Parathyroid adenoma (tissue), 2 donors: Measurements from ENCODE around the gene MYADML2.

Experiments
- H2AFZ ChIP-seq: fragments of 300-600 bp; sonication (generic); one replicate; pipeline ENCODE4 v1.7.0; 2017; ENCODE audit warnings: antibody characterized with exemption, mild to moderate bottlenecking
- H3K27ac ChIP-seq: fragments of 300-600 bp; sonication (generic); one replicate; pipeline ENCODE4 v1.7.0; 2017
- H3K27me3 ChIP-seq: fragments of 300-600 bp; sonication (generic); one replicate; pipeline ENCODE4 v1.7.0; 2017; ENCODE audit warnings: low read length; ENCODE audit not compliant: control insufficient read depth, insufficient read depth
- H3K36me3 ChIP-seq: fragments of 300-600 bp; sonication (generic); one replicate; pipeline ENCODE4 v1.7.0; 2017; ENCODE audit warnings: low read length; ENCODE audit not compliant: control insufficient read depth, insufficient read depth
- H3K4me1 ChIP-seq: fragments of 300-600 bp; sonication (generic); one replicate; pipeline ENCODE4 v1.7.0; 2017; ENCODE audit warnings: control low read depth
- H3K4me2 ChIP-seq: fragments of 300-600 bp; sonication (generic); one replicate; pipeline ENCODE4 v1.7.0; 2017; ENCODE audit warnings: low read length
- H3K4me3 ChIP-seq: fragments of 300-600 bp; sonication (generic); one replicate; pipeline ENCODE4 v1.7.0; 2017; ENCODE audit warnings: low read depth, low read length
- H3K79me2 ChIP-seq: fragments of 300-600 bp; sonication (generic); one replicate; pipeline ENCODE4 v1.7.0; 2017; ENCODE audit warnings: control low read depth
- H3K9ac ChIP-seq: fragments of 300-600 bp; sonication (generic); one replicate; pipeline ENCODE4 v1.7.0; 2017; ENCODE audit warnings: mild to moderate bottlenecking
- H3K9me3 ChIP-seq: fragments of 300-600 bp; sonication (generic); one replicate; pipeline ENCODE4 v1.7.0; 2017; ENCODE audit warnings: low read length; ENCODE audit not compliant: control insufficient read depth
- CTCF ChIP-seq: fragments of 300-600 bp; sonication (generic); IDR thresholded peaks from one replicate; pipeline ENCODE4 v1.7.0; 2017; ENCODE audit warnings: antibody characterized with exemption, mild to moderate bottlenecking
- donor health status: primary hyperparathyroidism.

Gene MYADML2

GRCh38 chr17:81968396-81968745, 21.3 kb upstream of the MYADML2 start:
- H3K9ac ChIP-seq = no peak overlapping the region
- peak overlapping the region; percentile 13 for H3K4me3 ChIP-seq
- no peak overlapping the region for H3K27ac ChIP-seq

GRCh38 chr17:81967533-81968395, 20.7 kb upstream of the MYADML2 start:
- Histone ChIP-seq H3K36me3 (no peaks in the 10 kb centered on the region), H3K27me3 (no peaks in the 10 kb centered on the region), H3K79me2 (no peaks in the 10 kb centered on the region), H2AFZ (peak overlapping the region; percentile 43), H3K9me3 (no peaks in the 10 kb centered on the region), H3K9ac (no peak overlapping the region), H3K27ac (no peak overlapping the region), H3K4me2 (peak overlapping the region; percentile 51), H3K4me1 (peaks cover 11% of the 10 kb centered on the region), H3K4me3 (peak overlapping the region; percentile 19)
- no peak for TF ChIP-seq CTCF

More at GRCh38 chr17:81968396-81968745, 21.3 kb upstream of the MYADML2 start:
- no peak for TF ChIP-seq CTCF
- Histone ChIP-seq H3K79me2 (no peaks in the 10 kb centered on the region), H3K36me3 (no peaks in the 10 kb centered on the region), H2AFZ (no peak overlapping the region), H3K9me3 (no peaks in the 10 kb centered on the region), H3K27me3 (no peaks in the 10 kb centered on the region), H3K4me2 (peak overlapping the region; percentile 51), H3K4me1 (peaks cover 11% of the 10 kb centered on the region)

GRCh38 chr17:81967244-81967532, 20.2 kb upstream of the MYADML2 start:
- Histone ChIP-seq H2AFZ (no peak overlapping the region), H3K79me2 (no peaks in the 10 kb centered on the region), H3K4me2 (no peak overlapping the region), H3K27ac (no peak overlapping the region), H3K9ac (no peak overlapping the region), H3K9me3 (no peaks in the 10 kb centered on the region), H3K4me1 (peaks cover 11% of the 10 kb centered on the region), H3K4me3 (peak overlapping the region; percentile 19), H3K27me3 (no peaks in the 10 kb centered on the region), H3K36me3 (no peaks in the 10 kb centered on the region)
- TF ChIP-seq CTCF = no peak

DNA sequence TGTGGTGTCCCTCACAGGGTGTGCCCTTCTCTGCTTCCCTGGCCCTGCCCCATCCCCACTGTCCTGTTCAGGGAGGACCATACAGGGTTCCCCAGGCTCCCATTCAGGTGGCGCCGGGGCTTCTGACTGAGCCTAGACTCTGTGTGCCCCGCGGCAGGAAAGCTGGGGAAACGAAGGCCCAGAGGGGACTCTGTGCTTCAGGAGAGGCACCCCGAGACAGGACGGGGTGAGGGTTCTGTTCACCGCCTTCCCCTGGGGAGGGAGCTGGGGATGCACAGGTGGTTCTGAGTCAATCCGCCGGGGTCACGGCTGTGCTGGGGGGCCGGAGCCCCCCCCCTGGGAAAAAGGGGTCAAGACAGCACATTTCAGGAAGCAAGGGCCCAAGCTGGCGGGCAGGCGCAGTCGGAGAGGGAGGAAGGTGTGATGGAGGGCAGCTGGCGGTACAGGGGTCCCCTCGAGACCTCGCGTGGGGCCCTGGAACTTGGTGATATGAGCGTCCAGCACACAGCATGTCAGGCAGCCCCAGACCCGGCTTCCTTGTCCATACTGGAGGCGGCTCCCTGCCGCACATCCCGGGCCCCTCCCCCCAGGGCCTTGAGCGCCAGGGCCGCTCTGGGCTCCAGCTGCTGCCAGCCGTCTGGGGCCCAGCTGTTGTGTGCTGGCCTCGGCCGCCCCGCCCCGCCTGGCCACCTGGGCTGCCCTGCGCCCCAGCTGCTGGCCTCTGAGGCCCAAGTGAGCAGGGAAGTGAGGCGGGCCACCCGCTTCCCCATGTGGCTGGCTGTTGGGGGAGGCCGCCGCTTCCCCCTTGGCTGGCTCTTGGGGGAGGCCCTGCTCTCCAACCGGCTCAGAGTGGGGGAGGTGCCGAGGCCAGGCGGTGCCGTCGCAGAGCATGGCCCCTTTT, 19.6 kb upstream of the MYADML2 start:
- Histone ChIP-seq H3K4me3 (no peak overlapping the region), H2AFZ (no peak overlapping the region), H3K27ac (no peak overlapping the region), H3K4me1 (peaks cover 11% of the 10 kb centered on the region), H3K36me3 (no peaks in the 10 kb centered on the region), H3K9me3 (no peaks in the 10 kb centered on the region), H3K4me2 (no peak overlapping the region), H3K27me3 (no peaks in the 10 kb centered on the region), H3K9ac (no peak overlapping the region), H3K79me2 (no peaks in the 10 kb centered on the region)
- no peak for TF ChIP-seq CTCF
